GM19238 (cell line): Measurements from ENCODE around the gene CYP8B1.

ENCODE experiments used
- DNase-seq: peaks from one replicate; pipeline ENCODE4 v3.0.0; 2011; ENCODE audit warnings: low spot score; ENCODE audit not compliant: insufficient read length

The CYP8B1 gene

GRCh38 chr3:42875325-42876151 is at the start of gene CYP8B1:
Gene CYP8B1 (minus strand): TSS chr3:42875879. CDS start chr3:42875816, 63 bp downstream.
- no peak for DNase-seq

DNA sequence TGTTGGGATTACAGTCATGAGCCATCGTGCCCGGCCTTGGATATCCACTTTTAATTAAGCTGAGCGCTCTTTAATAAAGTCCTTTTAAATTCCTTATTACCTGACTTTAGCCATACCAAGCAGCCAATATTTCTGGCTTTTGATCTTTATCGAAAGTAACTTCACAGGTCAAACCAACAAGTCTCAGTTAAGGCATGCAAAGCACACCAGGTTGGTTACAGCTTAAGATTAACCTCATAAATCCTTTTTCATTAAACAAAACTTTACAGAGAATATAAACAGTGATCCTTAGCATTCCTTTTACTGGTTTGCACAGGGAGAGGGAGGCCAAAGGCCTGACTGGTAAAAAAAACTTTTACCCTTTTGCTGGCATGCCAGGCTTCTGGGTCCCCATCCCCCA is 47.9 kb upstream of the CYP8B1 start:
- DNase-seq = no peak

DNA sequence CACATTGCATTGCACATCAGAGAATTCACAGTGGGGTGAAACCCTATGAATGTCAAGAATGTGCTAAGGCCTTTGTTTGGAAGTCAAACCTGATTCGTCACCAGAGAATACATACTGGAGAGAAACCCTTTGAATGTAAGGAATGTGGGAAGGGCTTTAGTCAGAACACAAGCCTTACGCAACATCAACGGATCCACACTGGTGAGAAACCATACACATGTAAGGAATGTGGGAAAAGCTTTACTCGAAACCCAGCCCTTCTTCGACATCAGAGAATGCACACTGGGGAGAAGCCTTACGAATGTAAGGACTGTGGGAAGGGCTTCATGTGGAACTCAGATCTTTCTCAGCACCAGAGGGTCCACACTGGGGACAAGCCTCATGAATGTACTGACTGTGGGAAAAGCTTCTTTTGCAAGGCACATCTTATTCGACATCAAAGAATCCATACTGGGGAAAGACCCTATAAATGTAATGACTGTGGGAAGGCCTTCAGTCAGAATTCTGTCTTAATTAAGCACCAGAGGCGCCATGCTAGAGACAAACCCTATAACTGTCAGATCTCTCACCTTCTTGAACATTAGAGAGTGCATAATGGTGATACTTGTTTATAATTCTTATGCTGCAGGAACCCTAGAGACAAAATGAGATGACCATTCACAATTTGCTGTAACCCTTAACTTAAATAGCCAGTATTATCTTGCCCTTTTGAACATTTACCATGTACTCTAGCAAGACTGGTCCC is 39.3 kb upstream of the CYP8B1 start:
- DNase-seq = no peak

GRCh38 chr3:42911551-42911950 is 35.9 kb upstream of the CYP8B1 start:
- no peak for DNase-seq

- no peak for DNase-seq
These were observed 33.0 kb upstream of the CYP8B1 start for GRCh38 chr3:42908675-42909074.

DNA sequence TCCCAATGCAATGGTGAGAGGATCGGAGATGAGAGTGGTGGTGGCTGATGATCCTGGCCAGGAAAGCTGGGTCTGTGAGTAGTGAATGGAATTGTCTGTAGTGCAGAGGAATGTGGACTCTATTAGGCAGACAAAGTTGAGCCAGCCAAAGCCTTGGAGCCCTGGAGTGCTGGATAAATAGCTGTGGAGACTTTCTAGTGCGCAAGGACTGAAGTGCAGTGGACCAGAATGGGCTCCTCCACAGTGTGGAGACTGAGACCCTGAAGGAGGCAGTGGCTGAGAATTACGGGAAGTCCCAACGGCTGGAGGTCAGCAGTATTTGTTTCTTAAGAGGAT is 31.1 kb upstream of the CYP8B1 start:
- no peak for DNase-seq

DNA sequence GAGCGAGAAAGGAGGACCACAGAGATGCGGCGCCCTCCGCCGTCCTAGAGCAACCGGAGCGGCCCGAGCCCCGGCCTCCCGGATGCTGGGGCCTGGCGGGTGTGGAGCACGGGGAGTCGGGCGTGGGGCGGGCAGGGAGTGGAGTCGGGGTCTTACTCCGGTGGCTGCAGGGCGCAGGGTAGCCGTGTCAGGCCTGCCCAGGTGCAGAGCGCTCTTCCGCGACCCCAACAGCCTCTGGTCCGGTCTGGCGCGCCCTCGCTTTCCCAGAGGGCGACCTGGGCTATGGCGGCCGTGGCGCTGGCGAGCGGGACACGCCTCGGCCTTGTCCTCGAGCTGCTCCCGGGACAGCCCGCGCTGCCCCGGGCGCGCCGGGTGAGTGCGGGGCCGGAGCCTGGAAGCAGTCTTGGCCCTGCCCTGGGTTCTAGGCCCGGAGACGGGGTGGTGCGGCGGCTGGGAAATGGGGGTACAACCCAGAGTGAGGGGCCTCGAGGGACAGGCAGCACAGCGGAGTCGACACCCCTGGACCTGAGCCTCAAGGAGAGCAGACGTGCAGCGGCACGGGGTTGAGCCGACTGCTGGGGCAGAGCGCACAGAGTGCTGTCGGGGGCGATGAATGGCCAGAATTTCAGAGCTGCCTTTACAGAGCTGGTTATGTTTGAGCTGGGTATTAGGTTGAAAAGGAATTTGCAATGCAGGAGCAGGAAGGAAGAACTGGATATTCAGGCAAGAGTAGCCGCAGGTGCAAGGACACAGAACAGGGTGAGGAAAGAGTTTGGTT is 30.6 kb upstream of the CYP8B1 start, which contains the start of gene ZNF662:
TSS of gene ZNF662 (plus strand) at position 73 of the 778 bp plus-strand sequence. CDS start 1,973 bp downstream, outside the sequence.
- no peak for DNase-seq

- no peak for DNase-seq
These were observed 30.0 kb upstream of the CYP8B1 start for GRCh38 chr3:42905740-42906069.

DNA sequence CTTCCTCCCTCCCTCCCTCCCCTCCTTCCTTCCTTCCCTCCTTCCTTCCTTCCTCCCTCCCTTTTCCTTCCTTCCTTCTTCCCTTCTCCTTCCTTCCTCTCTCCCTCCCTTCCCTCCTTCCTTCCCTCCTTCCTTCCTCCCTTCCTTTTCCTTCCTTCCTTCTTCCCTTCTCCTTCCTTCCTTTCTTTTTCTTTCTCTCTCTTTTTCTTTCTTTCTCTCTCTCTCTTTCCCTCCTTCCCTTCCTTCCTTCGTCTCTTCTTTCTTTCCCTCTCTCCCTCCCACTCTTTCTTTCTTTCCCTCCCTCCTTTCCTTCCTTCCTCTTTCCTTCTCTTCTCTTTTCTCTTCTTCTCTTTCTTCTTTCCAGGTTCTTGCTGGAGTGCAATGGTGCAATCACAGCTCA is 28.4 kb upstream of the CYP8B1 start:
- no peak for DNase-seq

DNA sequence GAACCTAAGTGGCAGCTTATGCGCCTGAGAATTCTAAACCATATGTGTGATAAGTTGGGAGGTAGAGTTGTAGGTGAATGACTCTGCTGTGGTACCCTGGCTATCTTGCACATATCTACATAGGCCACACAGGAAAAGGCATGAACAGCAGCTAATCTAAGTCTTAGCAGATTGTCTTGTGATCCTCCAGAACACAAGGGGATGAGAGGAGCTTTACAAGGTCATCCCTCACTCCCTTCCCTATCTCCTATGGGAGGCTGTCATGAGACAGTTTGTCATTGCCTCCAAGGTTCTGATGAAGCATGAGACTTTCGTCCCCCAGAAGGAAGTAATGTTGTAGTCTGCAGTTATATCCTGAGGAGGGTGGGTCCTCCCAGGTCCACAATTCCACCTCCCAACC is 26.6 kb upstream of the CYP8B1 start:
- DNase-seq = no peak

- no peak for DNase-seq
These were observed 25.4 kb upstream of the CYP8B1 start for GRCh38 chr3:42901073-42901415.

DNA sequence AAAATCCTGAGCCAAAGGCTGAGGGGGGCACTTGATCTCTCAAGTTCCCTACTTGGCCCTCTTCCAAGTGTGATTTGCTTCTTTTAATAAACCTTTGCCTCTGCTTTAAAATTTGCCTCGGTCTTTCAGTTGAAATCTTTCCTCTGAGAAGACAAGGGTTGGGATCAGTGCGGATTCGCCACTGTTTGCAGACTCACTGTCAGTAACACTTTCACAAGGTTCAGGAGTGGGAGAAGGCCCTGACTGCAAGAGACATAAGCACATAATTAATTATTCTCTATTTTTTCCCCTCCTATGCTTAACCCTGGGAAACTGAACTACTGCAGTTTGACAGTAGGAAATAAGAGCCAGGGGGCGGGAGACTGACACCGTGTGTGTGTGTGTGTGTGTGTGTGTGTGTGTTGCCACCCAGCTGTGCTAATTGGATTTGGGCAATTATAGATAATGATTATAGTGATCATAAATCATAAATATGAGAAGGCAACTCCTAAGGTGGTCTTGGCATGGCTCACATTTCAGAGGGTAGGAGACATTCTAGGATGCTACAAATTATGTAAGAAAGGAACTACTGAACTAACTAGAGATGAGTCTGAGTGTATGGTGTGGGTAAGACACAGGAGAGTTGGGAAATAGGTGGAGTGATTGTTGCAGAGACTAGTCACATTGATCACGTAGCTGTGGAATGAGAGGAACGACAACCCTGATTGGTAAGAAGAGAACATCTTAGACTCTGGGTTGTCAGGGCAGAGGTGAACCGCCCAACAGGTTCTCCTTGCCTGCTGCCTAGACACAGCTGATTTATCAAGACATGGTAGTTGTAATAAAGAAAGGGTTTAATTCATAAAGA is 24.8 kb upstream of the CYP8B1 start:
- DNase-seq = no peak

DNA sequence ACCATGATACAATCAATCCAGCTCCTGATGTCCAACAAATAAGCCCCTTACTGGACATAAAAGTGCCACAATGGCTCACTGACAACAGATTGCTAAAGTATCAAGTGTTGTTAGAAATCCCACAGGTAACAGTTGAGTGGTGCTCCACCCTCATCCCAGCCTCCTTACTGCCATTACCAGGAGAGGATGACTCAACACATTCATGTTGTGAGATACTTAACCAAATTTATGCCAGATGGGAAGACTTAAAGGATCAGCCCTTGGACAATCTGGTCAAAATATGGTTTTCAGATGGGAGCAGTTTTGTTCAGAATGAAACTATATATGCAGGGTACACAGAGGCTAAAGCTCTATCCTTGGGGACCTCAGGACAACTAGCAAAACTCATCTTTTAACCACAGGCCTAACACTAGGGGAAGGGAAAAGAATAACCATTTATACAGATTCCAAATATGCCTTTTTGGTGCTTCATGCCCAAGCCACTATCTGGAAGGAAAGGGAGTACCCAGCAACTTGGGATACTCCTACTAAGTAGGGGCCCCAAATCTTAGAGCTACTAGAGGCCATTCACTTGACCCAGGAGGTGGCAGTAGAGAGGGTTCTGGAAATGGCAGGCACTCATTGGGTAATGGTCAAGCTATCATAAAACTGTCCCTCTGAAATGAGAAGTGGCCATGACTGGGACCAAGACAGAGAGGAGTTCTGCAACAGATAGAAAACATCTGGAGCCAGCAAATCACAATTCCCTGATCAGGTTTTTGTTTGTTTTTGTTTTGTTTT is 23.4 kb upstream of the CYP8B1 start:
- DNase-seq = no peak

GRCh38 chr3:42895580-42895868 is 19.8 kb upstream of the CYP8B1 start:
- DNase-seq = no peak

- DNase-seq = no peak
These were observed 19.3 kb upstream of the CYP8B1 start for GRCh38 chr3:42894698-42895579.

- no peak for DNase-seq
These were observed 17.1 kb upstream of the CYP8B1 start for GRCh38 chr3:42892807-42893206.

GRCh38 chr3:42892169-42892568 is 16.5 kb upstream of the CYP8B1 start:
- no peak for DNase-seq

DNA sequence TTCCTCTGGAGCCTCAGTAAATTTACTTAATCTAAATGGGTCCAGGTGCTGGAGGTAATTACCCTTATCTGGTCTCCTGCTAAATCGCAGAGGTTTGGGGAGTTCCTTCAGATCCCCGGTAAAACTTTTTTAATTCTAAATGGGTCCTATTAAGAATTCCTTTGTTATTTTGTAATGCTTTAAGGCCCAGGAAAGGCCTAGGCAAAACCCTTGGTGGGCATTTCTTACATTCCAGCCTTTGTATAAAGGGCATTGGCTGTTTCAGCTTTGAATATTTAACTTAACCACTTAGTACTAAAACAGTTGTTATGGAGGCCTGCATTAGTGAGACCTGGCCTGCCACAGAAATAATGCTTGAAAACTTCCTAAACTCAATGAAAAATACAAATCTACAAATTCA is 15.4 kb upstream of the CYP8B1 start:
- DNase-seq = no peak

- no peak for DNase-seq
These were observed 11.4 kb upstream of the CYP8B1 start for GRCh38 chr3:42887084-42887483.
